NCI-H748 (cell line): ENCODE results near the gene PPP4R1.
A peak's percentile ranks its signal among the peaks of the same experiment; 100 is the strongest.

Source experiments
- DNase-seq: peaks from one replicate; lab custom pipeline; 2025; ENCODE audit not compliant: unreplicated experiment; lab: John Stamatoyannopoulos, UW

PPP4R1 gene

DNA sequence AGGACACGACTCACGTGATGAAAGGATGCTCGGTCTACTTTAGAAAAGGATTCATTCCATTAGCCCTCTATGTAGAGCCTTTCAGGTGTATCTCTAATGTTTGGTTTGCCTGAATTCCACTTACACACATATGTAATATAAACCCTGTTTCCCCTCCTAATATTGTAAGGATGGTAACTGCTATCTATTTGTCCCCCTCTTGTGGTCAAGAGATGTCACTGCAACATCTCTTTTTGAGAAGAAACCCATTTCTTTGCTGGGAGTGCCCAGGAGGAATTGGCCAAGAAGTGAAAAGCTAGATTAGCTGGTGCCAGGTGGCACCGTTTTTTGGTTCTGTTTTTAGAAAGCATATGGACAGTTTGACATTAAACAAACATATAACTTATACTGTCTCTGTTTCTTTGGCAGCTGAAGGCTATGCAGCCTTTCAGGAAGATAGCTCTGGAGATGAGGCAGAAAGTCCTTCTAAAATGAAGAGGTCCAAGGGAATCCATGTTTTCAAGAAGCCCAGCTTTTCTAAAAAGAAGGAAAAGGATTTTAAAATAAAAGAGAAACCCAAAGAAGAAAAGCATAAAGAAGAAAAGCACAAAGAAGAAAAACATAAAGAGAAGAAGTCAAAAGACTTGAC lies 97.8 kb downstream of the PPP4R1 start:
- peak; percentile 75 for DNase-seq

DNA sequence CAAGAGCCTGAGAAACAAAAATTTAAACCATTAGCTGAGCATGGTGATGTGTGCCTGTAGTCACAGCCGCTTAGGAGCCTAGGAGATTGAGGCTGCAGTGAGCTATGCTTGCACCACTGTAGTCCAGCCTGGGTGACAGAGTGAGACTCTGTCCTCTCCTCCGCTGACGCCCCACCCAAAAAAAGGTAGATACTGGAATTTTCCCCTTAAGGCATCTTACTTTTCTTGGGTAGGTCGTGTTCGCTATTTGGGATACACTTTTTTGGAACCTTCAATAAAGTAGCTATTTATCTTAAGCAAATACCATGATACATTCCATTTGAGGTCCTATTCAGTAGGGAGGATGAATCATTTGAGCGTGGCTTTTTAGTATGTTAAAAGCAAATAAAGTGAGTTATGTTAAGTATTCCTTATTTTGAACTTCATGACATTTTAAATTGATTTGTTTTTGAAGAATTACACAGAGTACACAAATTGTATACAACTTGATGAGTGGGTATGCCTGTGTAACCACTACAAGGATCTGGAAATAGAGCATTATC lies 100.3 kb downstream of the PPP4R1 start:
- no peak for DNase-seq

DNA sequence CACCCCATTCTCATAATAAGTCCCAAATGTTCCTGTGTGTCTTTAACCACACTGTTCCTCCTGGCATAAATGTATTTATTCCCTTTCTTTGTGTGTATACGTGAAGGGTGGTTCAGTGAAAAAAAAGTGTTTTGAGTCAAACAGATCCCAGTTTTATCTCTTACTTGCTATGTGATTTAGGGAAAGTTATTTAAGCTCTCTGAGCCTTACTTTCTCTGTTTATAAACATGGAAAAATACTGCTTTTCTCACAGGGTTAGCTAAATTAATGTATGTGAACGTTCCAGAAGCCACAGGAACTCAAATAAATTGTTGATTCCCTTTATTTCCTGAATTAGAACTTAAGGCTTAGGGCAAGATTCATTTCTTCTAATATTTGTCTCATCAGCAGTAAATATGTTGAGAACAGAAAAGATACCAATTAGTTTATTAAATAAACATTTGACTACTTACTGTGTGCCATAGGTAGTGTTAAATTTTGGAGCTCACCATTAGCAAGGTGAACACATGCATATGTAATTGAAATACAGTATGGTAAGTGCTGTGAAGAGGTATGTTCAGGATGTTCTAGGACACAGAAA lies 105.8 kb downstream of the PPP4R1 start:
- no peak for DNase-seq

DNA sequence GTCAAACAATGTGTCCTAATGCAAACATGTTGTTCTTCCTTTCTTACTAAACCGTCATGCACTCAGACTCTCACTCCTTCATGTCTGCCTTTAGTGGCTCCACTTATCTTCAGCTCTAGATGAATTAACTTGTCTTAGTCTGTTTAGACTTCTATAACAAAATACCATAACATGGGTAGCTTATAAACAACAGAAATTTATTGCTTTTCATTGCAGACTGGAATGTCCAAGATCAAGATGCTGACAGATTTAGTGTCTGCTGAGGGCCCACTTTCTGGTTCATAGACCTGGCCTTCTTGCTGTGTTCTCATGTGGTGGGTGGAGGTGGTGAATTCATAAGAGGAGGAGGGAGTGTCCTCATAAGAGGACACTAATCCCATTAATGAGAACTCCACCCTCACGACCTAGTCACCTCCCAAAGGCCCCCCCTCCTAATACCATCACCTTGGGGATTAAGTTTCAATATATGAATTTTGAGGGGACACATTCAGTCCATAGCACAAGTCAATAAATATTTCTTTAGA lies 106.7 kb downstream of the PPP4R1 start:
- DNase-seq: no peak

DNA sequence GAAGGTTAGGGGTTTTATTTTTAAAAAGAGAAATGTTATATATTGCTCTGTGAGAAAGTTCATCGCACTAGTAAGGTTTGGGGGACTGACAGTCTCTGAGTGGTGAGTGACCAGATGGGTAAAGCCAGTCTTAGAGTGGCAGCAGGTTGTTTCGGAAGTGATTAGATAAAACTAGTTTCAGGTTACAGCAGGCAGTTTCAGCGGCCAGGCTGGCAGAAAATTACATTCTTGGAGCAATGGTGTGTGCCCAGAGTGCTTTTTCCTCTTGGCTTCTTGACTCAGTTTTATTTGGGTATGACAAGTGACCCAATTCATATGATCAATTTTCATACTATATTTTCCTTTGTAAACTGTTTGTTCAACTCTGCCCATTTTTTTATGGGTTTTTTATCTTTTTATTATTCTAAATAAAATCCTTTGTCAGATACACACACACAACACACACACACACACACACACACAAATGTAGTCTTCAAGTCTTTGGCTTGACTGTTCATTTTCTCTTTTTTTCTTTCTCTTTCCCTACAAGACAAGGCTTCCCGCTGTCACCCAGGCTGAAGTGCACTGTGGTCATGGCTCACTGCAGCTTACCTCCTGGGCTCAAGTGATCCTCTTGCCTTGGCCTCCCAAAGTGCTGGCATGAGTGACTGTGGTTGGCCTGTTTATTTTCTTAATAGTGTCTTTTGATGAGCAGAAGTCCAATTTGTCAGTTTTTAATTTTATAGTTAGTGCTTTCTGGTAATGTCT lies 108.1 kb downstream of the PPP4R1 start:
- peak; percentile 39 for DNase-seq
